A549 treated with AZD9567 at 1 μM for 4 hours (cell line): ENCODE data around the gene HSPB1. TPM values are rescaled to one million over a fixed set of nuclear protein-coding genes. Genes with fewer than 3 reads are reported as not detected.

Experiments used
- total RNA-seq: library from RNA; stranded (reverse); fragments of 200-300 nt; extraction: Qiagen RNA extraction; gene quantifications from 5 replicates; pipeline ENCODE4 v1.2.3, GENCODE V29; 2022; ENCODE audit not compliant: insufficient read depth

The HSPB1 gene
- 822 to 1,348 TPM (median 1,271 TPM) in 5 replicates for total RNA-seq

DNA sequence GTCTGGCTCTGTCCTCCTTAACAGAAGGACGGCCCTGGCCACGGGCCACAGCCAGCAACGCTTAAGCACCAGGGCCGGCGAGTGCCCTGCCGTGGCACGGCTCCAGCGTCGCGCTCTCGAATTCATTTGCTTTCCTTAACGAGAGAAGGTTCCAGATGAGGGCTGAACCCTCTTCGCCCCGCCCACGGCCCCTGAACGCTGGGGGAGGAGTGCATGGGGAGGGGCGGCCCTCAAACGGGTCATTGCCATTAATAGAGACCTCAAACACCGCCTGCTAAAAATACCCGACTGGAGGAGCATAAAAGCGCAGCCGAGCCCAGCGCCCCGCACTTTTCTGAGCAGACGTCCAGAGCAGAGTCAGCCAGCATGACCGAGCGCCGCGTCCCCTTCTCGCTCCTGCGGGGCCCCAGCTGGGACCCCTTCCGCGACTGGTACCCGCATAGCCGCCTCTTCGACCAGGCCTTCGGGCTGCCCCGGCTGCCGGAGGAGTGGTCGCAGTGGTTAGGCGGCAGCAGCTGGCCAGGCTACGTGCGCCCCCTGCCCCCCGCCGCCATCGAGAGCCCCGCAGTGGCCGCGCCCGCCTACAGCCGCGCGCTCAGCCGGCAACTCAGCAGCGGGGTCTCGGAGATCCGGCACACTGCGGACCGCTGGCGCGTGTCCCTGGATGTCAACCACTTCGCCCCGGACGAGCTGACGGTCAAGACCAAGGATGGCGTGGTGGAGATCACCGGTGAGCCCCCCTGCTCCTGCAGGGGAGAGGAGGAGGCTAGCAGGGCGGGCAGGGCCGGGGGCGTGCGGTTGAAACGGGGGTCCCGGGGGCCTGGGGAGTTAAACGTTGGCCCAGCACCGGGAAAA, at the start of gene HSPB1:
HSPB1 (plus strand) TSS at position 327 of the 855 bp plus-strand sequence; CDS start at position 367, 40 bp downstream.

Other genes starting within 250 kb of the HSPB1 start
- 5.0 to 10.6 TPM (median 9.2 TPM) in 5 replicates for gene SRRM3, start 100.8 kb upstream of the HSPB1 start, total RNA-seq
- gene YWHAG, start 56.3 kb downstream of the HSPB1 start, total RNA-seq: 214 to 267 TPM (median 229 TPM) in 5 replicates
- 0.93 to 1.3 TPM (median 1.0 TPM) in 4 of 5 replicates, not detected in the other for gene SSC4D, start 107.0 kb downstream of the HSPB1 start, total RNA-seq
- gene ZP3, start 122.3 kb downstream of the HSPB1 start, total RNA-seq: 11.8 to 22.6 TPM (median 20.0 TPM) in 5 replicates
- 27.8 to 32.7 TPM (median 28.4 TPM) in 5 replicates for gene DTX2, start 159.0 kb downstream of the HSPB1 start, total RNA-seq
- 3.5 to 19.1 TPM (median 18.0 TPM) in 5 replicates for gene UPK3B, start 207.9 kb downstream of the HSPB1 start, total RNA-seq
- gene SPDYE16, start 240.6 kb downstream of the HSPB1 start, total RNA-seq: 0.06 TPM in 1 of 5 replicates, not detected in the others